GM19240 (cell line): Measurements from ENCODE around the gene C2orf49.

Experiments used
- DNase-seq: peaks from one replicate; pipeline ENCODE4 v3.0.0; 2011; ENCODE audit warnings: low spot score; ENCODE audit not compliant: insufficient read length

C2orf49 gene

DNA sequence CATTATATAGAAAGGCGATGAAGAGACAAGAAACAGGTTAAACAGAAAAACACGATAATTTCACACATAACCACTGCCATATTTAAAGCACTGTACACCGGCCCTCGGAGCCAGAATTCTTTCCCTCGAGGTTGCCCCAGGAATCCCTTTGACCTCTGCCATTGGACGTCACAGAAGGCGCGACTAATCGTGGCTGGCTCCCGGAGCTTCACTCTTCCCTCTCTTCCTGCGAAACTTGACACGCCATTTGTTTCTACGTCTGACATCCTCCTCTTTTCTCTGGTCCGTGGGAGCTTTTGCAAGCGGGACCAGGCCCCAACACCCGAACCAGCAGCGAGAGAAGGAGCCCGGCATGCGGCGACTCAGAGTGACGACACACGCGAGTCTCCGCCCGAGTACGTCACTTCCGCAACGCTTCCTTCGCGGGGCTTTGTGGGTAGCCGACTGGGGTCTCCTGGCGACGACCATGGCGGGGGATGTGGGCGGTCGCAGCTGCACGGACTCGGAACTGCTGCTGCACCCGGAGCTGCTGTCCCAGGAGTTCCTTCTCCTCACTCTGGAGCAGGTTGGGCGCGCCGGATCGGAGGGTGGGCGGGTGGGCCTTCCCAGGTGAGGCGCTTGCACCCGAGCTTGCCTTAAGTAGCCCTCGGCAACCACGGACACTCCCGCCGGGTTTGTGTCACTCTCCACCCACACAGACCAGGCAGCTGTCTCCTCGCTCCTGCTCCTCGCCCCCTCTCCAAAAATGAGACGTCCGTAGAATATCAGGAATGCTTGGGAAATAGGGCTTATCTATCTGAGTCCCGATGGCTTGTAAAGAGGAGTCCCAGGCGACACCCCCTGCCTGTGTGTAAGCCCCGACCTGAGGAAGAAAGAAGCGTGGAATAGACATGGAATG is at the start of gene C2orf49:
TSS of gene C2orf49 (plus strand) at position 419 of the 898 bp plus-strand sequence. CDS start at position 467, 48 bp downstream.
- peak; percentile 48 for DNase-seq

DNA sequence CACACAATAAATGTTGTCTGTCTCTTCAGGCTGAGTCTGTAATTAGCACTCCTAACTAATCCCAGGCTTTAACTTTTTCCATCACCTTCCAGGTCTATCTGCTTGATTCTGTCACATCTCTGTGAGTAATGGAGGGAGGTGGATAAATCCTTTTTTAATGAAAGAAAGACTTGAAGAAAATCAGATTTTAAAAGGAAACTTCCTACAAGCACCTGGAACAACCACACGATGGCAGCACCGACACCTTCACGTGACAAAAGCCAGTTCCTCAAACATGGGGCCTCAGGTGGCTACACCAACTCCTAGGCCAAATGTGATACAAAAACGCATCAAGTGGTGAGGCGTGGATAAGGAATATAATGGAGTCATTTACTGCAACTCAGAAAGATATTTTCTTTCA is 49.6 kb upstream of the C2orf49 start:
- DNase-seq, result no peak

DNA sequence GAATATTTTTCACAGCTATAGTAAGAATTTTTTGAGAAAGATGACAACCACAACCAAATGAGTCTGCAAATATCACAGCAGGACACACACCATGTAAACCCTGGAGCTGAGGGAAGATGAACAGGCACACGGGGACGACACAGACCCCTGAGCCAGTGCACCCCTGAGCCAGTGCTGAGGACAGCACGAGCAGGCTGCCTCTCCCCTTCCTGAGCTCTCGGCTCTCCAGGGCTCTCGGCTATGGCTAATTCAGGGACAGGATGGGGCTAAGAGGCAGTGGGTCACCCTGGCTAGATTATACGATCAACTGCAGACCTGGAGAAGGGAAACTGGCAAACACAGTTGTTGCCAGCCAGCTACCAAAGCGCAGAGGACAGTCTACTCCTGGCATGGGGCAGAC is 49.2 kb upstream of the C2orf49 start:
- DNase-seq, result no peak

DNA sequence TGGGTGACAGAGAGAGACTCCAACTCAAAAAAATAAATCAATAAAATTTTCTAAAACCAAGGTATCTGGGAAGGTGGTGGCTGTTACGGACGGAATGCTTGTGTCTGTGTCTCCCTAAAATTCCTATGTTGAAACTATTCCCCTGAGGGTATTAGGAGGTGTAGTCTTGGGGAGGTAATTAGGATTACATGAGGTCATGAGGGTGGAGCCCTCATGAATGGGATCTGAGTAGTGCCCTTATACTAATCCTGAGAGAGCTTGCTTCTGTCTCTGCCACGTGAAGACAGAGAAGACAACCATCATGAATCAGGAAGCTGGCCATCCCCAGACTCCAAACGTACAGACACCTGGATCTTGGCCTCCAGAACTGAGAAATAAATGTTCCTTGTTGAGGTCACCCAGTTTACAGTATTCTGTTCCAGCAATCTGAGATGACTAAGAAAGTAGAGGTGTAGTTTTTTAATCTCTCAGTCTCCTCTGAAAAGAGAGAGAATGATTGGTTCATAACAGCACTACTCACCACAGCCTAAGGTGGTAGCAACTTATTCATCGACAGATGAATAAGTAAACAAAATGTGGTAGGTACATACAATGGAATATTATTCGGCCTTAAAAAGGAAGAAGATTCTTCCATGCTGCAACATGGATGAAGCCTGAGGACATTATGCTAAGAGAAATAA is 46.2 kb upstream of the C2orf49 start:
- DNase-seq, result no peak

DNA sequence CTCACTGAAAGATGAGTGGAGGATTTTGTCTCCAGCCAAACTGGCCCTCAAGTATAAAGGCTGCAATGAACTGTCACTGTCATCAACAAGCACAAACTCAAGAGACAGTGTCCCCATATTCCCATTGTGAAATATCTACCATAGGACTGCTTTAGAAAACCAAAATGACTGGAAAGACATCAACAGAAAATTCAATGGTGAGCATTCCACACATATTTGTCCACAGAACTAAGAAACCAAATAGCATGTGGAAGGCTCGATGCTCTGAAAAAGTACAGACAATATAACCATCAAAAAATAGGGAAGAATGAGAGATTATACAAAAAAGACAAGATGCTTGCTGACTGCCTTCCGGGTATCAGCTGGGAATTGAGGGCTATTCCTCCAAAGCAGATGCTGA is 45.4 kb upstream of the C2orf49 start:
- no peak for DNase-seq

DNA sequence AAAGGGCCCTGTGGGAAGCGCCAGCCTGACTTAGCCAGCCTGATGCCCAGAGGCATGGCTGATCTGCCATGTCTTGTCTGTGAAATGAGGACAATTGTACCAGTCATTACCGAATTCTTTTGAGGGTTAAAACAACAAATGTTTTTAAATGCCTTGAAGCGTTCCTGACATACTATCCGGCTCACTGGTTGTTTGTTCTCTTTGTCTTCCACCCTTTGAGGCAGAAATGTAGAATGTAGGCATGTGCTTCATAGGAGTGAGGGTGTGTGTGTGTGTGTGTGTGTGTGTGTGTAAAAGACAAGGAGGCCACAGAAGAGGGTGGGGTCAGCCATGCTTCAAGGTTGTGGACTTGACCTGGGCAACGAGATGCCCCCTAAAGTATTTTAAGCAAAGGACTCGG is 43.3 kb upstream of the C2orf49 start:
- no peak for DNase-seq

DNA sequence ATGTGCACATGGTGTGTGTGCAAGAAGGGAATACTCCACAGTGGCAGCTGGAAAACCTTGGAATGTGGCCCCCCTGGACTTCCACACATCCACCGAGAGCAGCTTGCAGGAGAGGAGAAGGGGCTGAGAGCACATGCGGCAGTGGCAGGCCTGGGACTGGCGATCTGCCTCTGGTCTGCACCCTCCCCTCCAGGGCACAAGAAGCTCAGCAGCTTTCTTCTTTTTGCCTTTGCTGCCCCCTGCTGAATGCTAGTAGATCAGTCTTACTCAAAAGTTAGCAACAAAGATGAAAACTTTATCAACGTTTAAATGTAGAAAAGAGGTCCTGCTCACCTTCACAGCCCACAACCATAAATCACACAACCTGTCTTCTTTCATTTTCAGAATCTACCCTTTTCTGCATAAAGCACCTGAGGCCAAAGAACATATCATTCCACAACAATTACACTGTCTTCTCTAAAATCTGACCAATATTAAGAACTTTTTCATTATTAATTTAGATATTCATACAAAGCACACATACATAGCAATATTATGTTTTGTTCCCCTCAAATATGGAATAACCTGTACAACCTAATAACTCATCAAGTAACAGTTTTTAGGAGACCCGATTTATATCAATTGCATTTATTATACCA is 42.4 kb upstream of the C2orf49 start:
- DNase-seq, result peak; percentile 19

DNA sequence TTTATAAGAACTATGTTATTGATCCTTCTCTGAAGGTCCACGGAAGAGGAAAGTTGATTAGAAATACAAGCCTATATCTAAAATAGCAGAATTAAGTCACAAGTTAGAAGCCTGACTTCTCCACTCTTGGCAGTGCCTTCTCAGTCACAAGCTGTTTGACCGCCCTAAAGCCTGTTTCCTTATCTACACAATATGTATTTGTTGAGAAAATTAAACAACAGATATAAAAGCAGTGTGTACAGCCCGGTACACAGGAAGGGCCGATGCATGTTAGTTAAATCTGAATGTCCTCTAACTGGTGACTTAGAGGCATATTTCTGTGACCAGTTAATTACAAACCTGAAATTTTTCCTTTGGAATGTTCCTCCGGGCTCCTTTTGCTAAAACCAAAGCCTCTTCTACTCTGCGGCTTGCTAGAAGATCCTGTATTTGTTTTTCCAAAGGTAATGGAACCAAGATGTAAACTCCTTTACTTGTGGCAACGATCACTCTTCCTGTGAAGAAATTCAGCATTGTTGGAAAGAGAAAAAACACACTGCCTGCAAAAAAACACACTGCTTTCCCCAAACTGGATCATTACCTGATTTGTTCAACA is 41.2 kb upstream of the C2orf49 start:
- DNase-seq, result no peak

DNA sequence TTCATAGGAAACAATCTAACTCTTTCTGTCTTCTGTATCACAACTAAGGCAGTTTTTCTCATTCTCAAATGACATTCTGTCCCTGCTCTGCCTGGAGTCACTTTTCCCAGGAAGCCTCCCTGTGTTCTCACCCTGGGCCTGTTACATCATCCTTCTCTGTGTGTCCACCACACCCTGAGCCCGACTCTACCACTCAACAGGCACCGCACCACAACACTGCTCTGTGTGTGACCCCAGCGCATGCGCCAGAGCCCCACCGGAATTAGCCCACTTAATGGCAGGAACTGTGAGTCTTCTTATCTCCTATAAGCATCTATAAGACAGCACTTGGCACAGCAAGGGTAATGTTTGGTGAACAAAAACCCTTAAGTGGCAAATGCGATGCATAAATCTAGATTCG is 40.1 kb upstream of the C2orf49 start:
- DNase-seq, result no peak

DNA sequence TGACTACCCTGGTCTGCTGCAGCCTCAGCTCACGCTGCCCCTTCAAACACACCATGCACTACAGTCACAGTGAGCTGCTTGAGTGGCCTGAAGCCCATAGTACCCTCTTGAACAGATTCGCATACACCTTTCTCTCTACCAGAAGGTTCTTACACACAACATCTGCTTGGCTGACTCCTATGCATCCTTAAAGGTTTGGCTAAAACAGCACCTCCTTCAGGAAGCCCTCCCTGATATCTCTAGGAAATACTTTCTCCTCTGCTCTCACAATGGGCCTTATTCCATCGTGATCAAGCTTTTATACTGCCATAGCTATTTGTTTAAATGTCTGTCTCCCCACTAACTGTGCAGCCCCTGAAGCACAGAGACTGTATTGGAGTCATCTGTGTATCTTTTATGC is 39.3 kb upstream of the C2orf49 start:
- DNase-seq, result no peak

DNA sequence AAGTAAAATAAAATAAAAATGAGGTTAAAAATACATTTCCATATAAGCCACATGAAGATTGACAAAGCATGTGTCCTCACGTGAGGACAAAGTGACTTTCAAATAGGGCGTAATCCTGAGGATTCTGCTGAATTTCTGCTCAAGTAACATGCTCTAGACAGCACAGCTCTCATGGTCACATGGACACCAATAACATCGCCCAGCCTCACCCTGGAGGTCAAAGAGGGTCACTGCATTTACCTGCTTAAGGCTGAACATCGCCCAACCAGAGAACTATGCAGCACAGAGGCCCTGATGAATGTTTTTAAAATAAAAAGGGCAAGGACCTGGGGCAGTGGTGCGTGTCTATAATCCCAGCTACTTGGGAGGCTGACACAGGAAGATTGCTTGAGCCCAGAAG is 38.0 kb upstream of the C2orf49 start:
- DNase-seq, result no peak

DNA sequence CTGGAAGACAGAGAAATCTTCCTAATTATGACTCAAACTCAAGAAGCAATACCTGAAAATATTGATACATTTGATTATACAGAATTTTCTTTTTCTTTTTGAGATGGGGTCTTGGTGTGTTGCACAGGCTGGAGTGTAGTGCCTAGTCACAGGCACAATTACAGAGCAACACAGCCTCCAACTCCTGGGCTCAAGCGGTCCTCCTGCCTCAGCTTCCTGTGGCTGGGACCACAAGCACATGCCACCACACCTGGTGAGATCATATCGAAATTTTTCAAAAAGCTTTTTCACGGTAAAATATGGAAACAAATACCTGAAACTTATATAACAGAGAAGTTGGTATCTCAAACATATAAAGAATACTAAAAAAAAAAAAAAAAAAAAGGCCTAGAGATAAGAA is 35.7 kb upstream of the C2orf49 start:
- DNase-seq, result no peak

DNA sequence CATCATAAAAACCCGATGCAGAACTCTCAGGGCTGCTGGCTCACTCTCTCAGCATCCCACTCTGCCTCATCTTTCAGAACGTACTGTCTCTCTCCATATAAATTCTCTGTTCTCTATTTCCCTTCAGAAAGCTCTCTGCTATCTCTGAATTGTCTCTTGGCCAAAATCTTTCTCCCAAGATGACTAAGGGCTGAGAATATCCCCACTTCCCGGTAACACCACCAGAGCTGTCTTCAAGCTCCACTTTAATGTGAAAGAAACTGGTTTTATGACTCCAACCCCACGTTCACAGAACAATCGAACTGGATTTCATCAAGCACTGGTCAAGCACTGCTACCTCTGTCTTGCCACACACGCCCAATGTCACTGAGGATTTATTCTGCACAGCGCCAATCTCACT is 30.2 kb upstream of the C2orf49 start:
- no peak for DNase-seq

DNA sequence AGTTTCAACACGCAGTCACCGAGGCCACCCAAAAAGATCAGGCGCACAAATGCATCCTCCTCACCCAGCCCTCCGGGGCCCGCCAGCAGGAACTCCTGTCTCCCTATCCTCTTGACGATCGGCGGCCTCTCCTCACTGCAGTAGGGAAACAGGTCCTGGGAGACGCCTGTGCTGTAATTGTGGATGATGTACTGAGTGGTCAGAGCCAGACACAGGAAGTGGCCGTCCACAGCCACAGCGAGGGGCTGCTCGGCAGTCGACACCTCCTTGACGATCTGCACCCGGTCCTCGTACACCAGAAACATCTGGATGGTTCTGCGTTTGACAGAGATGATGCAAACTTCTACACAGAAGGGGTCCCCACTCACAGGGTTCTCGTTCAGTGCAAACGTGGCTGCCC is 29.8 kb upstream of the C2orf49 start:
- DNase-seq, result no peak

DNA sequence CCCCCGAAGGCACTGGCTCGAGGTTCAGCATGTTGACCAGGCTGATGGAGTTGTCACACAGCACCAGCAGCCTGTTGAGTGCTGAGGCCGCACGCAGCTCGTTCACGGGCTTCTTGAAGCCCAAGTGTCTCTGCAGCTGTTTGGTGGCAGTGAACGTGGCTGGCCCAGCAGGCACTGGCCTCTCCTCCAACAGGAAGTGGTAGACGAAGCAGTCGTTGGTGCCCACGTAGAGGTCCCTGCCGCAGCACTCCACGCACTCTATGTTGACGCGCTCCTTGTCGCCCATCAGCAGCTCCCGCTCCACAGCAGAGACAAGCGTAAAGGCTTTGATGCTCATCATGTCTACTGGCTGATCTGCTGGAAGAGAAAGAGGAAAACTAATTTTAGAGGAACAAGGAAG is 29.4 kb upstream of the C2orf49 start:
- no peak for DNase-seq

DNA sequence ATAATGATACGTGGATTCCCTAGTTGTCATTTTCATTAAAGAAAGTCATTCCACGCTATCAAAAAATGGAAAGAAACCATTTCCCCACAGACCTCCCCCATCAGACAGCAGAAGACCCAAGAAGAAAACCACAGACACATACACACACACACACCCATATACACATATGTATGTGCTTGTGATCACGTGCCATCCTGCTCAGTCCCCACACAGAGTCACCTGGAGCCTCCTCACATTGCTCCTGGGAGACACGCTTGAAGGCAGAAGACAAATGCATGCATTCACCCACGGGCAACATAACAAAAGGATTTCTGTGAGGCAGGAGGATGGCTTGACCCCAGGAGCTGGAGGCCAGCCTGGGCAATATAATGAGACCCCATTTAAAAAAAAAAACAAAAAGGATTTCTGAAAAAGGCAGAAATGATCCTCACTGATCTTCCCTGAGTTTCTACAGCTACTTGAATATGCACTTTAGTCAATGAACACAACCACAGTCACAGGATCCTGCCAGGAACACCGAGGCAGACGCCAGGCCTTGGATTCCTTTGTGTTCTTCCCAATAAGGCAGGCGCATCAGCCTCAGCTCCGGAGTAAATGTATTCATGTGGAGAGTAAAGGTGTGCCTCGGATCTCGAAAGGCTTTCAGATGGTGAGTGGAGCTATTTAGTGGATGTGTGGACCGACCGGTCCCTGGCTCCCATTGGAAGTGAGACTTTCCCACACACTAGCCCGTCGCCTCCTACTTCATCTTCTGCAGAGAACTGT is 28.8 kb upstream of the C2orf49 start:
- no peak for DNase-seq

DNA sequence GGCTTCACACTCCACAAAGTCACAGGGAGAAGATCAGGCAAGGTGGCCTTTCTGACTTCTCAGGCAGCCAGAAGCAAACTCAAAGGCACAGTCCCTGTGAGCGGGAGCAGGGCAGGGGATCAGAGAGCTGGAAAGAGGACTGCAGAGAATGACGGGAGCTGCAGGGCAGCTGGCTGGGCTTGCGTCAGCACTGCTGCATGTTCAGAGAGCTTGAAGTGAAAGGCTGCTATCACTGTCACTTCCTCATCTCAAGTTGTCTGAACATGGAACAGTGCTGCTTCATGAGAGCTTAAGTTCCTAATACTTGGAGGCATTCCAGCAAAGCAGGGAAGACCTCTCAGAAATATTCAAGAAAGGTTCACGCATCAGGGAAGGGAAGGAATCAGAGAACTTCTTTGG is 28.2 kb upstream of the C2orf49 start:
- no peak for DNase-seq

DNA sequence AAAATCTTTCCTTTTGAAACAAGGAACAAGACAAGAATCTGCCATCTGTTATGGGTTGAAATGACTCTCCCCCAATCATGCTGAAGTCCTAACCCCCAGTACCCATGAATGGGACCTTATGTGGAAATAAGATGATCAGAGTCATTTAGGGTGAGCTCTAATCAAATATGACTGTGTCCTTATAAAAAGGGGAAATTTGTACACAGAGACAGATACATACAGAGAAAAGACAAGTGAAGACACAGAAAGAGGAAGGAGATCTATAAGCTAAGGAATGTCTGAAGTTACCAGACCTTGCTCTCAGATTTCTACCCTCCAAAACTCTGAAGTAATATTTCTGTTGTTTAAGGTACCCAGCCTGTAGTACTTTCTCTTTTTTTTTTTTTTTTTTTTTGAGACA is 23.5 kb upstream of the C2orf49 start:
- DNase-seq, result no peak

DNA sequence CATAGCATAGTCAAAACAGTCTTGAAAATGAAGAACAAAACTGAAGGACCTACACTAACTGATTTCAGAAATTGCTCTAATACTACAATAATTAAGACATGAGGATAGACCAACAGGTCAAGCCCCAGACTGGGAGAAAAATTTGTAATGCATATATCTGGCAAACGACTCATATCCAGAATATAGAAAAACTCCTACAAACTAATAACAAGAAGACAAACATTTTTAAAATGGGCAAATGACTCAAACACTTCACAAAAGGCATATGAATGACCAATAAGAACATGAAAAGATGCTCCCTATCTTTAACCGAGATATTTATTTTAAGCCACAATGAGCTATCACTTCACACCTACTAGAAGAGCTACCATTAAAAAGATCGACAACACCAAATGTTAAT is 22.0 kb upstream of the C2orf49 start:
- DNase-seq, result no peak

DNA sequence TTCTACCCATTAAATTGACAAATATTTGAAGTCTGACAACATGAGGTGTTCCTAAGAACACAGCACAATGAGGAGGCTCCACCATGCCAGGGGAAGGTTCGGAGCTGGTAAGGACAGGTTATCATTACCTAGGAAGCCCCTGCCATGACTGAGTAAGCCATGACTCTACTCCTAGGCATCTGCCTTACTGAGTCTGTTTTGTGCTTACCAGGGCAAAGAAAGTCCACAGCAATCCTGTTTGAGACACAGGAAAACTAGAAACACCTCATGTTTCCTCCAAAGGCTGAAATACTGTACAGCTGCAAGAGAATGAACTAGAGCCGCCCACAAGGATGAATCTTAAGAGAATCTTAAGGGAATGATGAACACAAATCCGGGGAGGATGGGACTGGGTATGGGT is 19.4 kb upstream of the C2orf49 start:
- DNase-seq, result no peak

DNA sequence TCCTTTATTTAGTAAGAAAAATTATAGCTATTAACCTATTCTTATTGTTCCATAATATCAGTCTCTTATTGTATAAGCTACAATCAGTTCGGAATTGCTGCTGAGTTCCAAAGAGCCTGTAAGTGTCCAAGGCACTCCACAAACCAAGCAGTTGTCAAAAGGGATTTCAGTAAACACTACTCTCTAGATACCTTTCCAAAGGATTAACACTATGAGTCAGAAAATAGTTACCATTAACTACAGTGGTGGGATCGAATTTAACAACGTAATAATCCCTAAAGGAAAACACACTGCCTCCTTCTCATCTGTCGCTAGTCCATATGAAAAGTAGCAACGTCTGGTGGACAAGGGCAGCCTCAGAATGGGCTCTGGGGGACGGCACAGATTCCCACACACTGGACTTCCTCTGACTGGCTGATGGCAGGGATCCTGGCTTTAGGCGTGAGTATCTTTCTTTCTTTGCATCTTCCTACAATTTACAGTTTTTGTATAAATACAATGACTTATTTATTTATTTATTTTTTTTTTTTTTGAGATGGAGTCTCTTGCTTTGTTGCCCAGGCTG is 16.6 kb upstream of the C2orf49 start:
- DNase-seq, result no peak
